Lung (tissue), 12 donors: Measurements from ENCODE around the gene KRT24. TPM values are rescaled to one million over a fixed set of nuclear protein-coding genes. Genes with fewer than 3 reads are reported as not detected.

Experiments used
- ATAC-seq: fragments of 200-7000 bp; cut with Tn5 transposase; one replicate; pipeline ENCODE4 v1.9.1; 2020; ENCODE audit warnings: moderate number of reproducible peaks; ENCODE audit not compliant: insufficient read depth, low FRiP score
- DNase-seq, 3 donors: peaks; one replicate each; pipeline ENCODE4 v3.0.0-alpha.2; 2013 to 2017
- H3K27ac ChIP-seq, 2 donors: one replicate each; pipeline ENCODE4 v1.5.1; 2013; ENCODE audit warnings: mild to moderate bottlenecking in 2 of 2, moderate library complexity in 2 of 2, control low read depth in 1 of 2, inconsistent platforms in 1 of 2, low read depth in 1 of 2, low read length in 1 of 2
- H3K27me3 ChIP-seq, 3 donors: one replicate each; pipeline ENCODE4 v1.5.1; 2013; ENCODE audit warnings: low read length in 2 of 3; ENCODE audit not compliant: control insufficient read depth in 3 of 3, insufficient read depth in 3 of 3
- H3K36me3 ChIP-seq, 4 donors: one replicate each; pipeline ENCODE4 v1.5.1; 2013; ENCODE audit warnings: low read length in 4 of 4, mild to moderate bottlenecking in 1 of 4, moderate library complexity in 1 of 4; ENCODE audit not compliant: control insufficient read depth in 4 of 4, insufficient read depth in 4 of 4
- H3K4me1 ChIP-seq, 5 donors: one replicate each; pipeline ENCODE4 v1.5.1; 2013; ENCODE audit warnings: low read length in 5 of 5, mild to moderate bottlenecking in 2 of 5, moderate library complexity in 1 of 5; ENCODE audit not compliant: control insufficient read depth in 5 of 5, insufficient read depth in 5 of 5
- H3K4me3 ChIP-seq: one replicate; pipeline ENCODE4 v1.5.1; 2013; ENCODE audit warnings: mild to moderate bottlenecking, control low read depth, moderate library complexity
- H3K9ac ChIP-seq, 2 donors: one replicate each; pipeline ENCODE4 v1.5.1; 2013; ENCODE audit warnings: low read length in 2 of 2, control low read depth in 1 of 2; ENCODE audit not compliant: insufficient read depth in 1 of 2
- H3K9me3 ChIP-seq, 4 donors: one replicate each; pipeline ENCODE4 v1.5.1; 2013; ENCODE audit warnings: low read length in 3 of 4, mild to moderate bottlenecking in 1 of 4, moderate library complexity in 1 of 4; ENCODE audit not compliant: control insufficient read depth in 4 of 4, insufficient read depth in 3 of 4
- WGBS, 2 donors: extraction: QIAGEN DNeasy Blood & Tissue Kit; methylation state at CpG; one replicate each; pipeline ENCODE4 v1.1.7; 2013; 5-methylcytosine and 5-hydroxymethylcytosine counted together
- polyA plus RNA-seq, 2 donors: library from polyadenylated mRNA; stranded (reverse); fragments of 200-250 nt; gene quantifications; one replicate each; pipeline ENCODE4 v1.2.1, GENCODE V29; 2013
- total RNA-seq, 2 donors: library from RNA; depleted of rRNA in 1 of 2; stranded (reverse); fragments of >200 nt in 1 of 2; gene quantifications; one replicate each; pipeline ENCODE4 v1.2.1, GENCODE V29; 2014 to 2021
- TF ChIP-seq, protein P1 (sequence below): IDR thresholded peaks from 2 replicates; pipeline ENCODE4 v1.5.1; 2012; ENCODE audit warnings: mild to moderate bottlenecking; ENCODE audit errors: control extremely low read depth, extremely low read depth
- donor health status: control.
- donor health status: control.
- donor health status: Bipolar disorder and iron deficiency.
- donor health status: healthy.
- donor health status: DM: yes; HTN: yes; CAD: no.

The KRT24 gene
- total and polyA plus RNA-seq, 4 donors = 0.05 to 0.08 TPM; not detected in 2

DNA sequence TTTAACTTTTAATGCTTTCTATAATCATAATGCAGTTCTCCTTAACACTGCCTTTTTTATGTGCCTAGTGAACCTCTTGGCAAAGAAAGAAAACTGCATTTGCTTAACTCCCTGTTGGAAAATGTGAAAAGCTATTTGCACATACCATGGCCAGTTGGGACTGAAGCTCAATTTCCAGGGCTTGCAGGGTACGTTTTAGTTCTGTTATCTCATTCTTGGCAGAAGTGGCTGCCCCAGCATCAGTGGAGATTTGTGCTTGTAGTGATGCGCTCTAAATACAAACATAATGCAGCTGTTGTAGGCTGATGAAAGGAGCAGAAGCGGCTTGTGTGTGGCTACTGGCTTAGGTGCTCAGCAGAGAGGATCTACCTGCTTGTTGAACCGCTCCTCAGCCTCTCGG, 3.7 kb downstream of the KRT24 start:
- Histone ChIP-seq H3K36me3 (no peaks in the 10 kb centered on the region), H3K4me1 (peaks cover 0 to 15% (median 9%) of the 10 kb centered on the region in 5 donors), H3K9me3 (no peaks in the 10 kb centered on the region), H3K27me3 (peaks cover 0 to 3% (median 2%) of the 10 kb centered on the region in 3 donors), H3K9ac (no peak overlapping the region), H3K4me3 (no peak overlapping the region), H3K27ac (no peak overlapping the region)
- WGBS, 2 donors = 59 to 73% methylated on average over 5 of the region's 5 CpGs
- TF ChIP-seq, protein P1, sequence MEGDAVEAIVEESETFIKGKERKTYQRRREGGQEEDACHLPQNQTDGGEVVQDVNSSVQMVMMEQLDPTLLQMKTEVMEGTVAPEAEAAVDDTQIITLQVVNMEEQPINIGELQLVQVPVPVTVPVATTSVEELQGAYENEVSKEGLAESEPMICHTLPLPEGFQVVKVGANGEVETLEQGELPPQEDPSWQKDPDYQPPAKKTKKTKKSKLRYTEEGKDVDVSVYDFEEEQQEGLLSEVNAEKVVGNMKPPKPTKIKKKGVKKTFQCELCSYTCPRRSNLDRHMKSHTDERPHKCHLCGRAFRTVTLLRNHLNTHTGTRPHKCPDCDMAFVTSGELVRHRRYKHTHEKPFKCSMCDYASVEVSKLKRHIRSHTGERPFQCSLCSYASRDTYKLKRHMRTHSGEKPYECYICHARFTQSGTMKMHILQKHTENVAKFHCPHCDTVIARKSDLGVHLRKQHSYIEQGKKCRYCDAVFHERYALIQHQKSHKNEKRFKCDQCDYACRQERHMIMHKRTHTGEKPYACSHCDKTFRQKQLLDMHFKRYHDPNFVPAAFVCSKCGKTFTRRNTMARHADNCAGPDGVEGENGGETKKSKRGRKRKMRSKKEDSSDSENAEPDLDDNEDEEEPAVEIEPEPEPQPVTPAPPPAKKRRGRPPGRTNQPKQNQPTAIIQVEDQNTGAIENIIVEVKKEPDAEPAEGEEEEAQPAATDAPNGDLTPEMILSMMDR = no peak
- peak; percentile 17 to 68 (median 44) for DNase-seq
- no peak for ATAC-seq

DNA sequence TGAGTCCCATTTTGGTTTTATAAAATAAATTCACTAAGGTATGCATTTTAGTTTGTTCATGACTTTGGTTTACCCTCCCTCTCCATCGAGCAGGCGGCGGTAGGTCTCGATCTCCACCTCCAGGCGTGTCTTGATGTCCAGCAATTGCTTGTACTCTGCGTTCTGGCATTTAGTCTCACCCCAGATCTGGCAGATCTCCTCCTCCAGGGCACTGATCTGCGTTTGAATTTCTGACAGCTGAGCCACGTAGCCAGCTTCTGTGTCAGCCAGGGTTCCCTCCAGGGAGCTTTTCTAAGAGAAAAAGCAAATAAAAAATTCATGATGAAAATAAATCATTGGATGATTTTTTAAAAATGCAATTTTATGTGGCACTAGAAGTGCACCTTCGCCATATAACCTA, 4.2 kb downstream of the KRT24 start:
- TF ChIP-seq, protein P1 = no peak
- H3K9me3 ChIP-seq = no peaks in the 10 kb centered on the region
- peak in 1 of 3 donors; percentile 17 for DNase-seq
- peaks cover 0 to 3% (median 0%) of the 10 kb centered on the region in 3 donors for H3K27me3 ChIP-seq
- no peaks in the 10 kb centered on the region for H3K36me3 ChIP-seq
- WGBS, 2 donors = 65 to 76% methylated on average over 9 of the region's 9 CpGs
- no peak overlapping the region for H3K4me3 ChIP-seq
- no peak for ATAC-seq
- H3K27ac ChIP-seq = no peak overlapping the region
- peaks cover 0 to 15% (median 9%) of the 10 kb centered on the region in 5 donors for H3K4me1 ChIP-seq
- H3K9ac ChIP-seq = no peak overlapping the region

DNA sequence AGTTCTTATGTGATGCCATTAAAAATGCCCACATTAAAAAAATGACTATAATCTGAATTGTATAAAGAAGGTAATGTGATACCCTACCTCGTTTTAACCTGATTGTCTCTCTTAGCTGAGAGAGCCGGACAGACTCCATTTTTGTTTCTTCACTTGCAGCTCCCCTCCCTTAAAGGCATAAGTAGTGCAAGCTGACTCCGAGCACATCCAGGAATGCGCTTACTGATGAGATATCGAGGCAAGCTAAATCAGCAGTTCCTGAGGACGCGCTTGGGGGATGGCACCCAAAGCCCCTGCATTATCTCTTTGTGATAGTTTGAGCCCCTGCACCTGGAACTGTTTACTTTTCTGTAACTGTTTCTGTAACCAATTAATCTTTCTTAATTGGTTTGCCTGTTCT, 6.3 kb downstream of the KRT24 start:
- peak in 1 of 3 donors; percentile 8 for DNase-seq

More for the DNA sequence above, 6.3 kb downstream of the KRT24 start:
- WGBS, 2 donors = 45 to 64% methylated on average over 7 of the region's 7 CpGs
- Histone ChIP-seq H3K9ac (no peak overlapping the region), H3K4me1 (peaks cover 0 to 18% (median 9%) of the 10 kb centered on the region in 5 donors), H3K4me3 (no peak overlapping the region), H3K36me3 (no peaks in the 10 kb centered on the region), H3K9me3 (no peaks in the 10 kb centered on the region), H3K27me3 (no peaks in the 10 kb centered on the region), H3K27ac (no peak overlapping the region)
- ATAC-seq = no peak
- TF ChIP-seq, protein P1 = no peak
